ENCODE results near the gene ATN1.

The ATN1 gene

GRCh38 chr12:6929466-6930452, 2.0 kb downstream of the ATN1 start:
- no peak for TF ChIP-seq MAX (IDR thresholded peaks at IDR 0.05)
- TF ChIP-seq CREB1 (IDR thresholded peaks at IDR 0.05; ENCODE audit: low read depth) = no peak
- TF ChIP-seq FOXM1 (IDR thresholded peaks at IDR 0.05; ENCODE audit: borderline replicate concordance, low read depth) = no peak
- TF ChIP-seq TCF12 (IDR thresholded peaks at IDR 0.05; ENCODE audit: low read depth) = no peak
- TF ChIP-seq CEBPB (IDR thresholded peaks at IDR 0.05) = no peak
- TF ChIP-seq REST (IDR thresholded peaks at IDR 0.05; ENCODE audit: low read depth) = no peak
- no peak for TF ChIP-seq EP300 (IDR thresholded peaks at IDR 0.05; ENCODE audit: borderline replicate concordance)
- no peak for TF ChIP-seq TAF1 (IDR thresholded peaks at IDR 0.05; ENCODE audit: low read depth)
- no peak for TF ChIP-seq RAD21 (IDR thresholded peaks at IDR 0.05; ENCODE audit: low read depth)
- TF ChIP-seq USF1 (IDR thresholded peaks at IDR 0.05) = no peak
- no peak for TF ChIP-seq EGR1 (IDR thresholded peaks at IDR 0.05)
- TF ChIP-seq ZBTB7A (IDR thresholded peaks at IDR 0.05; ENCODE audit: low read depth) = no peak
- no peak for TF ChIP-seq TEAD4 (IDR thresholded peaks at IDR 0.05)
- TF ChIP-seq YY1 (IDR thresholded peaks at IDR 0.05; ENCODE audit: low read depth) = no peak
- no peak for TF ChIP-seq NFIC (IDR thresholded peaks at IDR 0.05)

- TF ChIP-seq CREB1 (IDR thresholded peaks at IDR 0.05; ENCODE audit: low read depth) (no peak), USF1 (IDR thresholded peaks at IDR 0.05) (no peak), RAD21 (IDR thresholded peaks at IDR 0.05; ENCODE audit: low read depth) (no peak), EP300 (IDR thresholded peaks at IDR 0.05; ENCODE audit: borderline replicate concordance) (no peak)
Observed at GRCh38 chr12:6932766-6933165, 5.0 kb downstream of the ATN1 start.

- TF ChIP-seq REST (IDR thresholded peaks at IDR 0.05; ENCODE audit: low read depth) (no peak), ZBTB7A (IDR thresholded peaks at IDR 0.05; ENCODE audit: low read depth) (no peak), CREB1 (IDR thresholded peaks at IDR 0.05; ENCODE audit: low read depth) (no peak), TAF1 (IDR thresholded peaks at IDR 0.05; ENCODE audit: low read depth) (no peak), NFIC (IDR thresholded peaks at IDR 0.05) (no peak), MAX (IDR thresholded peaks at IDR 0.05) (no peak), FOXM1 (IDR thresholded peaks at IDR 0.05; ENCODE audit: borderline replicate concordance, low read depth) (no peak), TCF12 (IDR thresholded peaks at IDR 0.05; ENCODE audit: low read depth) (no peak), RAD21 (IDR thresholded peaks at IDR 0.05; ENCODE audit: low read depth) (no peak)
Observed at GRCh38 chr12:6934110-6934509, 6.4 kb downstream of the ATN1 start.

GRCh38 chr12:6935371-6936193, 7.8 kb downstream of the ATN1 start:
- TF ChIP-seq FOXM1 (IDR thresholded peaks at IDR 0.05; ENCODE audit: borderline replicate concordance, low read depth) = no peak
- TF ChIP-seq EGR1 (IDR thresholded peaks at IDR 0.05) = no peak
- TF ChIP-seq EP300 (IDR thresholded peaks at IDR 0.05; ENCODE audit: borderline replicate concordance) = no peak
- no peak for TF ChIP-seq MAX (IDR thresholded peaks at IDR 0.05)
- TF ChIP-seq TEAD4 (IDR thresholded peaks at IDR 0.05) = no peak
- no peak for TF ChIP-seq CREB1 (IDR thresholded peaks at IDR 0.05; ENCODE audit: low read depth)
- TF ChIP-seq USF1 (IDR thresholded peaks at IDR 0.05) = no peak
- TF ChIP-seq RAD21 (IDR thresholded peaks at IDR 0.05; ENCODE audit: low read depth) = no peak
- TF ChIP-seq ZBTB7A (IDR thresholded peaks at IDR 0.05; ENCODE audit: low read depth) = no peak
